ENCODE results near the gene GPATCH2L. TPM values are rescaled to one million over a fixed set of nuclear protein-coding genes. Genes with fewer than 3 reads are reported as not detected.

The GPATCH2L gene
- total and polyA plus RNA-seq, 2 experiments from 2014 or later: 13.6 to 35.1 TPM

GRCh38 chr14:76168531-76168930 is 16.8 kb downstream of the GPATCH2L start:
- H3K9ac ChIP-seq: no peak overlapping the region
- no peaks in the 10 kb centered on the region for H3K9me2 ChIP-seq (ENCODE audit: insufficient read depth)
- H3K4me1 ChIP-seq (ENCODE audit: insufficient read depth): no peaks in the 10 kb centered on the region
- no peaks in the 10 kb centered on the region for H3K9me3 ChIP-seq (ENCODE audit: low read depth)
- no peak overlapping the region for H3K27ac ChIP-seq
- no peaks in the 10 kb centered on the region for H3K27me3 ChIP-seq (replicated peaks; ENCODE audit: insufficient read depth)
- peaks cover 45% of the 10 kb centered on the region for H3K36me3 ChIP-seq (ENCODE audit: low read depth)
- H3F3A ChIP-seq (ENCODE audit: insufficient read depth): no peaks in the 10 kb centered on the region
- TF ChIP-seq EZH2phosphoT487 (IDR thresholded peaks at IDR 0.05; ENCODE audit: insufficient read depth, low read depth): no peak
- TF ChIP-seq EZH2 (IDR thresholded peaks at IDR 0.05; ENCODE audit: insufficient read depth, poor library complexity, severe bottlenecking): no peak
- H3K4me2 ChIP-seq (ENCODE audit: unreplicated experiment): no peak overlapping the region
- no peaks in the 10 kb centered on the region for H4K20me1 ChIP-seq (ENCODE audit: insufficient read depth)
- 59 to 68% methylated on average over 3 of the region's 3 CpGs for WGBS, 2 experiments (ENCODE audit: low coverage in 1 of 2, low lambda C conversion rate in 2 of 2, missing lambda C conversion rate in 2 of 2)
- H3K79me2 ChIP-seq (ENCODE audit: insufficient read depth): peaks cover 96% of the 10 kb centered on the region
- H2AFZ ChIP-seq: no peak overlapping the region
- H3K4me3 ChIP-seq: no peak overlapping the region
- in situ Hi-C loops (cut with MboI): no loop called here
- peak; percentile 7 for DNase-seq

GRCh38 chr14:76169776-76170175 is 18.1 kb downstream of the GPATCH2L start:
- Histone ChIP-seq H3K4me1 (ENCODE audit: insufficient read depth) (no peaks in the 10 kb centered on the region), H3F3A (ENCODE audit: insufficient read depth) (no peaks in the 10 kb centered on the region), H3K9ac (no peak overlapping the region), H3K4me3 (no peak overlapping the region), H3K27ac (no peak overlapping the region), H4K20me1 (ENCODE audit: insufficient read depth) (no peaks in the 10 kb centered on the region), H3K36me3 (ENCODE audit: low read depth) (peaks cover 45% of the 10 kb centered on the region), H3K27me3 (replicated peaks; ENCODE audit: insufficient read depth) (no peaks in the 10 kb centered on the region), H3K9me3 (ENCODE audit: low read depth) (no peaks in the 10 kb centered on the region), H2AFZ (no peak overlapping the region), H3K4me2 (ENCODE audit: unreplicated experiment) (no peak overlapping the region), H3K9me2 (ENCODE audit: insufficient read depth) (no peaks in the 10 kb centered on the region), H3K79me2 (ENCODE audit: insufficient read depth) (peaks cover 96% of the 10 kb centered on the region)
- TF ChIP-seq EZH2phosphoT487 (IDR thresholded peaks at IDR 0.05; ENCODE audit: insufficient read depth, low read depth): no peak
- no peak for TF ChIP-seq EZH2 (IDR thresholded peaks at IDR 0.05; ENCODE audit: insufficient read depth, poor library complexity, severe bottlenecking)
- in situ Hi-C loops (cut with MboI): no loop called here
- 79 to 82% methylated on average over 3 of the region's 3 CpGs for WGBS, 2 experiments (ENCODE audit: low coverage in 1 of 2, low lambda C conversion rate in 2 of 2, missing lambda C conversion rate in 2 of 2)
- DNase-seq: no peak

GRCh38 chr14:76174982-76175381 is 23.3 kb downstream of the GPATCH2L start:
- H3K27ac ChIP-seq: no peak overlapping the region
- DNase-seq: no peak
- H3K9me2 ChIP-seq (ENCODE audit: insufficient read depth): no peaks in the 10 kb centered on the region
- no peaks in the 10 kb centered on the region for H4K20me1 ChIP-seq (ENCODE audit: insufficient read depth)
- WGBS, 2 experiments (ENCODE audit: low coverage in 1 of 2, low lambda C conversion rate in 2 of 2, missing lambda C conversion rate in 2 of 2): 70 to 75% methylated on average over 2 of the region's 2 CpGs
- H3F3A ChIP-seq (ENCODE audit: insufficient read depth): no peaks in the 10 kb centered on the region
- H3K4me3 ChIP-seq: no peak overlapping the region
- H3K79me2 ChIP-seq (ENCODE audit: insufficient read depth): peaks cover 51% of the 10 kb centered on the region
- TF ChIP-seq EZH2 (IDR thresholded peaks at IDR 0.05; ENCODE audit: insufficient read depth, poor library complexity, severe bottlenecking) (no peak), EZH2phosphoT487 (IDR thresholded peaks at IDR 0.05; ENCODE audit: insufficient read depth, low read depth) (no peak)
- no peaks in the 10 kb centered on the region for H3K9me3 ChIP-seq (ENCODE audit: low read depth)
- peaks cover 63% of the 10 kb centered on the region for H3K36me3 ChIP-seq (ENCODE audit: low read depth)
- in situ Hi-C loops (cut with MboI): no loop called here
- no peak overlapping the region for H2AFZ ChIP-seq
- no peak overlapping the region for H3K9ac ChIP-seq
- no peaks in the 10 kb centered on the region for H3K4me1 ChIP-seq (ENCODE audit: insufficient read depth)
- no peaks in the 10 kb centered on the region for H3K27me3 ChIP-seq (replicated peaks; ENCODE audit: insufficient read depth)
- H3K4me2 ChIP-seq (ENCODE audit: unreplicated experiment): no peak overlapping the region

- Histone ChIP-seq H4K20me1 (ENCODE audit: insufficient read depth) (no peaks in the 10 kb centered on the region), H3K9me2 (ENCODE audit: insufficient read depth) (no peaks in the 10 kb centered on the region), H3K27ac (no peak overlapping the region), H3K4me3 (no peak overlapping the region), H2AFZ (no peak overlapping the region), H3K27me3 (replicated peaks; ENCODE audit: insufficient read depth) (no peaks in the 10 kb centered on the region), H3K79me2 (ENCODE audit: insufficient read depth) (peaks cover 42% of the 10 kb centered on the region), H3K36me3 (ENCODE audit: low read depth) (peaks cover 60% of the 10 kb centered on the region), H3F3A (ENCODE audit: insufficient read depth) (no peaks in the 10 kb centered on the region), H3K4me1 (ENCODE audit: insufficient read depth) (no peaks in the 10 kb centered on the region), H3K4me2 (ENCODE audit: unreplicated experiment) (no peak overlapping the region), H3K9ac (no peak overlapping the region), H3K9me3 (ENCODE audit: low read depth) (no peaks in the 10 kb centered on the region)
- no peak for TF ChIP-seq EZH2 (IDR thresholded peaks at IDR 0.05; ENCODE audit: insufficient read depth, poor library complexity, severe bottlenecking)
- TF ChIP-seq EZH2phosphoT487 (IDR thresholded peaks at IDR 0.05; ENCODE audit: insufficient read depth, low read depth): no peak
- no peak for DNase-seq
- WGBS, 2 experiments (ENCODE audit: low coverage in 1 of 2, low lambda C conversion rate in 2 of 2, missing lambda C conversion rate in 2 of 2): 81 to 84% methylated on average over 3 of the region's 3 CpGs
- in situ Hi-C loops (cut with MboI): no loop called here
Observed at GRCh38 chr14:76175942-76176341, 24.2 kb downstream of the GPATCH2L start.

- no peaks in the 10 kb centered on the region for H3F3A ChIP-seq (ENCODE audit: insufficient read depth)
- DNase-seq: peak; percentile 34
- H3K9me3 ChIP-seq (ENCODE audit: low read depth): no peaks in the 10 kb centered on the region
- H3K27me3 ChIP-seq (replicated peaks; ENCODE audit: insufficient read depth): no peaks in the 10 kb centered on the region
- no peak overlapping the region for H3K27ac ChIP-seq
- peaks cover 47% of the 10 kb centered on the region for H3K79me2 ChIP-seq (ENCODE audit: insufficient read depth)
- H3K9ac ChIP-seq: no peak overlapping the region
- TF ChIP-seq EZH2 (IDR thresholded peaks at IDR 0.05; ENCODE audit: insufficient read depth, poor library complexity, severe bottlenecking): no peak
- no peak for TF ChIP-seq EZH2phosphoT487 (IDR thresholded peaks at IDR 0.05; ENCODE audit: insufficient read depth, low read depth)
- H3K4me2 ChIP-seq (ENCODE audit: unreplicated experiment): no peak overlapping the region
- H3K9me2 ChIP-seq (ENCODE audit: insufficient read depth): no peaks in the 10 kb centered on the region
- in situ Hi-C loops (cut with MboI): no loop called here
- peaks cover 46% of the 10 kb centered on the region for H3K36me3 ChIP-seq (ENCODE audit: low read depth)
- WGBS, 2 experiments (ENCODE audit: low coverage in 1 of 2, low lambda C conversion rate in 2 of 2, missing lambda C conversion rate in 2 of 2): 3 to 7% methylated on average over 1 of the region's 1 CpG
- H3K4me3 ChIP-seq: no peak overlapping the region
- no peaks in the 10 kb centered on the region for H4K20me1 ChIP-seq (ENCODE audit: insufficient read depth)
- H3K4me1 ChIP-seq (ENCODE audit: insufficient read depth): no peaks in the 10 kb centered on the region
- no peak overlapping the region for H2AFZ ChIP-seq
Observed at GRCh38 chr14:76181546-76181945, 29.8 kb downstream of the GPATCH2L start.

Measured in GM23248 (cell line).